HL-60 (cell line): ENCODE data around the gene RNF144A.

ENCODE experiments used
- DNase-seq, 2 experiments: peaks; one replicate each; pipeline ENCODE4 v3.0.0-alpha.2; 2010 to 2020; ENCODE audit warnings: low read depth in 1 of 2, low spot score in 1 of 2
- H3K27ac ChIP-seq: fragments of 250-450 bp; sonication (Bioruptor Pico); replicated peaks from 2 replicates; pipeline ENCODE4 v1.5.1; 2020; ENCODE audit warnings: mild to moderate bottlenecking, moderate library complexity
- H3K27me3 ChIP-seq: fragments of 250-450 bp; sonication (Bioruptor Pico); 2 replicates; pipeline ENCODE4 v1.5.1; 2021; ENCODE audit warnings: mild to moderate bottlenecking, moderate library complexity; ENCODE audit not compliant: insufficient read depth, poor library complexity, severe bottlenecking
- H3K4me3 ChIP-seq: replicated peaks from 2 replicates; pipeline ENCODE4 v1.5.1; 2011; ENCODE audit warnings: mild to moderate bottlenecking, control low read depth, low read length; ENCODE audit not compliant: insufficient read depth
- GABPA ChIP-seq: IDR thresholded peaks from 2 replicates; pipeline ENCODE4 v1.6.1; 2012; ENCODE audit warnings: low read depth
- POLR2AphosphoS5 ChIP-seq: IDR thresholded peaks from 2 replicates; pipeline ENCODE4 v1.6.1; 2012; ENCODE audit warnings: low read depth
- SPI1 ChIP-seq: IDR thresholded peaks from 2 replicates; pipeline ENCODE4 v1.6.1; 2012; ENCODE audit warnings: low read depth, mild to moderate bottlenecking, borderline replicate concordance
- TF ChIP-seq, protein P1 (sequence below): IDR thresholded peaks from 2 replicates; pipeline ENCODE4 v1.6.1; 2012; ENCODE audit warnings: low read depth; ENCODE audit not compliant: insufficient replicate concordance
- TF ChIP-seq, protein P2 (sequence below): IDR thresholded peaks from one replicate; pipeline ENCODE4 v1.5.1; 2011; ENCODE audit warnings: low read length, control low read depth, inconsistent platforms; ENCODE audit not compliant: insufficient read depth

The RNF144A gene

DNA sequence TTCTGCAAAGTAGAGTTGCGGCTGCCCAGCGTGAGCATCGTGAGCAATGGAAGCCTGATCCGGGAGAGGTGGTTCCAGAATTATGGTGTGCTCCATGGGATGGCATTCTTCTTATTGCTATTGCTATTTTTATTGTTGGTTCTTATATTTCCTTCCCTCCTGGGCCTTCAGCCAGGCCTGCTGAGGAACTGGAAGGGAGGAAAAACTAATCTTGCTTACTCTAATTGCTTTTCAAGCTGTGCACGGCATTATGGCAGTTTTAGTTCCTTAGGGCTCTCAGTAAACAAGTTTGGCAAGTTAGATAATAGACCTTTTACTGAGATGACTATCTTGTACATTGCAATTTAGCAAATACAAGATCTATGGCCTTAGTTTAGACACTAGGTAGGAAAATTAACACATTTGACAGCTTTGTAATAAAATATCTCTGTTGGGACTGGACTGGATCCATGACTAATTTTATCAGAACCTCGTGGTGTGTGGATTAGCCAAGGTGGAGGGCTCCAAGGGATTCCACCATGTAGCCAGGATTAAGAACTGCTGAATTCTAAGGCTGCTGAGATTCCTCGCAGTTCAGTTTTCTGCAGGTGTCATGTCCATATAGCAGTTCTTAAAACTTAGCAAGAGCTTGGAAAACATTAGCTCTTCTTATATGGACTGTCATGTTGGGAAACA, 33.6 kb upstream of the RNF144A start:
- no peak overlapping the region for H3K4me3 ChIP-seq
- TF ChIP-seq POLR2AphosphoS5 (no peak), GABPA (no peak), SPI1 (no peak)
- TF ChIP-seq, protein P1, sequence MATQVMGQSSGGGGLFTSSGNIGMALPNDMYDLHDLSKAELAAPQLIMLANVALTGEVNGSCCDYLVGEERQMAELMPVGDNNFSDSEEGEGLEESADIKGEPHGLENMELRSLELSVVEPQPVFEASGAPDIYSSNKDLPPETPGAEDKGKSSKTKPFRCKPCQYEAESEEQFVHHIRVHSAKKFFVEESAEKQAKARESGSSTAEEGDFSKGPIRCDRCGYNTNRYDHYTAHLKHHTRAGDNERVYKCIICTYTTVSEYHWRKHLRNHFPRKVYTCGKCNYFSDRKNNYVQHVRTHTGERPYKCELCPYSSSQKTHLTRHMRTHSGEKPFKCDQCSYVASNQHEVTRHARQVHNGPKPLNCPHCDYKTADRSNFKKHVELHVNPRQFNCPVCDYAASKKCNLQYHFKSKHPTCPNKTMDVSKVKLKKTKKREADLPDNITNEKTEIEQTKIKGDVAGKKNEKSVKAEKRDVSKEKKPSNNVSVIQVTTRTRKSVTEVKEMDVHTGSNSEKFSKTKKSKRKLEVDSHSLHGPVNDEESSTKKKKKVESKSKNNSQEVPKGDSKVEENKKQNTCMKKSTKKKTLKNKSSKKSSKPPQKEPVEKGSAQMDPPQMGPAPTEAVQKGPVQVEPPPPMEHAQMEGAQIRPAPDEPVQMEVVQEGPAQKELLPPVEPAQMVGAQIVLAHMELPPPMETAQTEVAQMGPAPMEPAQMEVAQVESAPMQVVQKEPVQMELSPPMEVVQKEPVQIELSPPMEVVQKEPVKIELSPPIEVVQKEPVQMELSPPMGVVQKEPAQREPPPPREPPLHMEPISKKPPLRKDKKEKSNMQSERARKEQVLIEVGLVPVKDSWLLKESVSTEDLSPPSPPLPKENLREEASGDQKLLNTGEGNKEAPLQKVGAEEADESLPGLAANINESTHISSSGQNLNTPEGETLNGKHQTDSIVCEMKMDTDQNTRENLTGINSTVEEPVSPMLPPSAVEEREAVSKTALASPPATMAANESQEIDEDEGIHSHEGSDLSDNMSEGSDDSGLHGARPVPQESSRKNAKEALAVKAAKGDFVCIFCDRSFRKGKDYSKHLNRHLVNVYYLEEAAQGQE = no peak
- TF ChIP-seq, protein P2, sequence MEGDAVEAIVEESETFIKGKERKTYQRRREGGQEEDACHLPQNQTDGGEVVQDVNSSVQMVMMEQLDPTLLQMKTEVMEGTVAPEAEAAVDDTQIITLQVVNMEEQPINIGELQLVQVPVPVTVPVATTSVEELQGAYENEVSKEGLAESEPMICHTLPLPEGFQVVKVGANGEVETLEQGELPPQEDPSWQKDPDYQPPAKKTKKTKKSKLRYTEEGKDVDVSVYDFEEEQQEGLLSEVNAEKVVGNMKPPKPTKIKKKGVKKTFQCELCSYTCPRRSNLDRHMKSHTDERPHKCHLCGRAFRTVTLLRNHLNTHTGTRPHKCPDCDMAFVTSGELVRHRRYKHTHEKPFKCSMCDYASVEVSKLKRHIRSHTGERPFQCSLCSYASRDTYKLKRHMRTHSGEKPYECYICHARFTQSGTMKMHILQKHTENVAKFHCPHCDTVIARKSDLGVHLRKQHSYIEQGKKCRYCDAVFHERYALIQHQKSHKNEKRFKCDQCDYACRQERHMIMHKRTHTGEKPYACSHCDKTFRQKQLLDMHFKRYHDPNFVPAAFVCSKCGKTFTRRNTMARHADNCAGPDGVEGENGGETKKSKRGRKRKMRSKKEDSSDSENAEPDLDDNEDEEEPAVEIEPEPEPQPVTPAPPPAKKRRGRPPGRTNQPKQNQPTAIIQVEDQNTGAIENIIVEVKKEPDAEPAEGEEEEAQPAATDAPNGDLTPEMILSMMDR = no peak
- no peak overlapping the region for H3K27ac ChIP-seq
- no peaks in the 10 kb centered on the region for H3K27me3 ChIP-seq
- no peak for DNase-seq

DNA sequence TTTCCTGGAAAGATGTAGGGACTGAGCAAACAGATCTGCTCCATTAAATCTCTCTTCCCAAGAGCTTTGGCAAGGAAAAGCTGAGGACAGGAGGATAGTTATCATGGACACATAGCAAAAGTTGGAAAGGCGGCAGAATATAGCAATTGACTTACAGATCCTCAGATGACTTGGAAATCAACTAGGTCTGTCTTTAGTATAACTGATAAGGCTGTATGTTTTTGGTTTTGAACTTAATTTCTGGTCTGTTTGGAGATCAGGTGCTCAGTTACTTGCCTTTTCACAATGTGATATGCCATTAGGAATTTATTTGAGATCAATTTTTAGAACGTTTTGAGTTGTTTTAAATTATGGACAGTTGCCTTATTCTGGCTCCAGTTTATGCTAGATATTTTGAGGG, 31.7 kb upstream of the RNF144A start:
- Histone ChIP-seq H3K27me3 (no peaks in the 10 kb centered on the region), H3K4me3 (no peak overlapping the region), H3K27ac (no peak overlapping the region)
- DNase-seq = no peak
- TF ChIP-seq, protein P2 = no peak
- no peak for TF ChIP-seq POLR2AphosphoS5
- no peak for TF ChIP-seq GABPA
- TF ChIP-seq, protein P1 = no peak
- no peak for TF ChIP-seq SPI1

DNA sequence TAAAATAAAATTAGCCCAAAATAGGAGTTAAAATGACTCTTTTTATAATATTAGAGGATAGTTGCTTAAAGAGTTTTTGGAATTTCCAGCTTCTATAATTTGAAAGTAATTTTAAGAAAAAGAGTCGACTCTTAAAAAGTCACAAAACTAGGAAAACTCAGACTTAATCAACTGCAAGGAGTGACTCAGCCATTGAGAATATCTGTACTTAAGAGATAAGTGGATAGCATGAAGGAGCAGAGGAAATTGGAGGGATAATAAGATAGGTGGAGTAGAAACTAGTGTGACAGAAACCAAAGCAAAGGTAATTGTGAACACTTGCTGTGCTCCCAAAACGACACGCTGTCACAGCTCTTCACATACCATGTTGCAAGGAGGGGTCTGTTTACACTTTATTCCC, 31.2 kb upstream of the RNF144A start:
- TF ChIP-seq POLR2AphosphoS5 (no peak), GABPA (no peak), SPI1 (no peak)
- TF ChIP-seq, protein P2 = no peak
- TF ChIP-seq, protein P1 = no peak
- no peaks in the 10 kb centered on the region for H3K27me3 ChIP-seq
- no peak overlapping the region for H3K27ac ChIP-seq
- H3K4me3 ChIP-seq = no peak overlapping the region
- DNase-seq = no peak
